ENCODE data around the gene HNF1A. TPM values are rescaled to one million over a fixed set of nuclear protein-coding genes. Genes with fewer than 3 reads are reported as not detected.

The HNF1A gene
- total RNA-seq, 1 experiment from 2014 or later = not detected

GRCh38 chr12:121004253-121004815, 26.0 kb downstream of the HNF1A start:
- Histone ChIP-seq H4K20me1 (ENCODE audit: insufficient read depth, low read depth, low read length) (no peaks in the 10 kb centered on the region), H3K27me3 (ENCODE audit: low read length) (no peaks in the 10 kb centered on the region), H3K27ac (ENCODE audit: low read length) (no peak overlapping the region), H3K9ac (ENCODE audit: low read length) (no peak overlapping the region), H3K4me1 (ENCODE audit: low read length) (no peaks in the 10 kb centered on the region), H2AFZ (ENCODE audit: low read length) (no peak overlapping the region), H3K9me3 (ENCODE audit: low read length) (no peaks in the 10 kb centered on the region), H3K4me2 (ENCODE audit: low read depth, low read length, poor library complexity, severe bottlenecking) (no peak overlapping the region), H3K9me2 (replicated peaks; ENCODE audit: insufficient read depth, low read length) (no peaks in the 10 kb centered on the region), H3K36me3 (ENCODE audit: insufficient read depth, low read length) (peaks cover 22% of the 10 kb centered on the region; the same call in 1 of the 2 replicates), H3K79me2 (ENCODE audit: low read length) (no peaks in the 10 kb centered on the region), H3K4me3 (ENCODE audit: low read length) (no peak overlapping the region)
- DNase-seq = no peak

GRCh38 chr12:121005346-121005815, 27.0 kb downstream of the HNF1A start:
- Histone ChIP-seq H3K36me3 (ENCODE audit: insufficient read depth, low read length) (peaks cover 23% of the 10 kb centered on the region; the same call in 1 of the 2 replicates), H3K9ac (ENCODE audit: low read length) (no peak overlapping the region), H4K20me1 (ENCODE audit: insufficient read depth, low read depth, low read length) (no peaks in the 10 kb centered on the region)

GRCh38 chr12:121008347-121009098, 30.2 kb downstream of the HNF1A start:
- H3K36me3 ChIP-seq (ENCODE audit: insufficient read depth, low read length) = peaks cover 19% of the 10 kb centered on the region; the same call in 1 of the 2 replicates
- no peaks in the 10 kb centered on the region for H3K27me3 ChIP-seq (ENCODE audit: low read length)
- no peak overlapping the region for H3K27ac ChIP-seq (ENCODE audit: low read length)
- H3K4me1 ChIP-seq (ENCODE audit: low read length) = no peaks in the 10 kb centered on the region
- H3K9me2 ChIP-seq (replicated peaks; ENCODE audit: insufficient read depth, low read length) = no peaks in the 10 kb centered on the region
- H3K79me2 ChIP-seq (ENCODE audit: low read length) = peaks cover 12% of the 10 kb centered on the region
- no peaks in the 10 kb centered on the region for H4K20me1 ChIP-seq (ENCODE audit: insufficient read depth, low read depth, low read length)
- no peak overlapping the region for H3K4me2 ChIP-seq (ENCODE audit: low read depth, low read length, poor library complexity, severe bottlenecking)
- no peaks in the 10 kb centered on the region for H3K9me3 ChIP-seq (ENCODE audit: low read length)
- H3K4me3 ChIP-seq (ENCODE audit: low read length) = no peak overlapping the region
- no peak overlapping the region for H3K9ac ChIP-seq (ENCODE audit: low read length)
- DNase-seq = no peak
- H2AFZ ChIP-seq (ENCODE audit: low read length) = no peak overlapping the region

More at GRCh38 chr12:121005346-121005815, 27.0 kb downstream of the HNF1A start:
- H3K9me2 ChIP-seq (replicated peaks; ENCODE audit: insufficient read depth, low read length) = no peaks in the 10 kb centered on the region
- H3K4me1 ChIP-seq (ENCODE audit: low read length) = no peaks in the 10 kb centered on the region
- H3K9me3 ChIP-seq (ENCODE audit: low read length) = no peaks in the 10 kb centered on the region
- no peak overlapping the region for H3K4me2 ChIP-seq (ENCODE audit: low read depth, low read length, poor library complexity, severe bottlenecking)
- no peak overlapping the region for H2AFZ ChIP-seq (ENCODE audit: low read length)
- DNase-seq = peak; percentile 80
- H3K27me3 ChIP-seq (ENCODE audit: low read length) = no peaks in the 10 kb centered on the region
- H3K27ac ChIP-seq (ENCODE audit: low read length) = no peak overlapping the region
- H3K79me2 ChIP-seq (ENCODE audit: low read length) = no peaks in the 10 kb centered on the region
- H3K4me3 ChIP-seq (ENCODE audit: low read length) = no peak overlapping the region

- Histone ChIP-seq H2AFZ (ENCODE audit: low read length) (no peak overlapping the region), H3K9me2 (replicated peaks; ENCODE audit: insufficient read depth, low read length) (no peaks in the 10 kb centered on the region), H3K9me3 (ENCODE audit: low read length) (no peaks in the 10 kb centered on the region), H3K4me1 (ENCODE audit: low read length) (peaks cover 2% of the 10 kb centered on the region), H3K27ac (ENCODE audit: low read length) (no peak overlapping the region), H3K4me2 (ENCODE audit: low read depth, low read length, poor library complexity, severe bottlenecking) (no peak overlapping the region), H3K36me3 (ENCODE audit: insufficient read depth, low read length) (peaks cover 9% of the 10 kb centered on the region; the same call in 1 of the 2 replicates), H4K20me1 (ENCODE audit: insufficient read depth, low read depth, low read length) (no peaks in the 10 kb centered on the region), H3K79me2 (ENCODE audit: low read length) (peaks cover 18% of the 10 kb centered on the region), H3K9ac (ENCODE audit: low read length) (no peak overlapping the region), H3K4me3 (ENCODE audit: low read length) (no peak overlapping the region), H3K27me3 (ENCODE audit: low read length) (no peaks in the 10 kb centered on the region)
- DNase-seq = no peak
Measured at GRCh38 chr12:121009741-121010140, 31.4 kb downstream of the HNF1A start.

GRCh38 chr12:121010860-121011259, 32.5 kb downstream of the HNF1A start:
- Histone ChIP-seq H4K20me1 (ENCODE audit: insufficient read depth, low read depth, low read length) (no peaks in the 10 kb centered on the region), H2AFZ (ENCODE audit: low read length) (no peak overlapping the region), H3K79me2 (ENCODE audit: low read length) (peaks cover 30% of the 10 kb centered on the region), H3K4me2 (ENCODE audit: low read depth, low read length, poor library complexity, severe bottlenecking) (no peak overlapping the region), H3K9me3 (ENCODE audit: low read length) (no peaks in the 10 kb centered on the region), H3K27ac (ENCODE audit: low read length) (no peak overlapping the region), H3K4me3 (ENCODE audit: low read length) (no peak overlapping the region), H3K4me1 (ENCODE audit: low read length) (peaks cover 11% of the 10 kb centered on the region), H3K36me3 (ENCODE audit: insufficient read depth, low read length) (peaks cover 8% of the 10 kb centered on the region; the same call in 1 of the 2 replicates), H3K9me2 (replicated peaks; ENCODE audit: insufficient read depth, low read length) (no peaks in the 10 kb centered on the region), H3K27me3 (ENCODE audit: low read length) (no peaks in the 10 kb centered on the region), H3K9ac (ENCODE audit: low read length) (no peak overlapping the region)
- no peak for DNase-seq

GRCh38 chr12:121011820-121012219, 33.5 kb downstream of the HNF1A start:
- Histone ChIP-seq H2AFZ (ENCODE audit: low read length) (no peak overlapping the region), H3K79me2 (ENCODE audit: low read length) (peaks cover 33% of the 10 kb centered on the region), H3K9ac (ENCODE audit: low read length) (no peak overlapping the region), H3K9me2 (replicated peaks; ENCODE audit: insufficient read depth, low read length) (no peaks in the 10 kb centered on the region), H3K9me3 (ENCODE audit: low read length) (no peaks in the 10 kb centered on the region), H3K27ac (ENCODE audit: low read length) (no peak overlapping the region), H3K4me1 (ENCODE audit: low read length) (peaks cover 11% of the 10 kb centered on the region), H4K20me1 (ENCODE audit: insufficient read depth, low read depth, low read length) (no peaks in the 10 kb centered on the region), H3K27me3 (ENCODE audit: low read length) (no peaks in the 10 kb centered on the region), H3K4me2 (ENCODE audit: low read depth, low read length, poor library complexity, severe bottlenecking) (no peak overlapping the region), H3K36me3 (ENCODE audit: insufficient read depth, low read length) (peaks cover 8% of the 10 kb centered on the region; the same call in 1 of the 2 replicates), H3K4me3 (ENCODE audit: low read length) (no peak overlapping the region)
- no peak for DNase-seq

GRCh38 chr12:121013715-121014114, 35.4 kb downstream of the HNF1A start:
- H3K4me2 ChIP-seq (ENCODE audit: low read depth, low read length, poor library complexity, severe bottlenecking) = no peak overlapping the region
- H3K27me3 ChIP-seq (ENCODE audit: low read length) = no peaks in the 10 kb centered on the region
- H3K79me2 ChIP-seq (ENCODE audit: low read length) = peaks cover 33% of the 10 kb centered on the region
- H3K9me2 ChIP-seq (replicated peaks; ENCODE audit: insufficient read depth, low read length) = no peaks in the 10 kb centered on the region
- no peak for DNase-seq
- no peak overlapping the region for H3K4me3 ChIP-seq (ENCODE audit: low read length)
- H3K4me1 ChIP-seq (ENCODE audit: low read length) = peaks cover 11% of the 10 kb centered on the region
- H3K27ac ChIP-seq (ENCODE audit: low read length) = no peak overlapping the region
- no peak overlapping the region for H3K9ac ChIP-seq (ENCODE audit: low read length)
- no peak overlapping the region for H2AFZ ChIP-seq (ENCODE audit: low read length)
- no peaks in the 10 kb centered on the region for H4K20me1 ChIP-seq (ENCODE audit: insufficient read depth, low read depth, low read length)
- H3K9me3 ChIP-seq (ENCODE audit: low read length) = no peaks in the 10 kb centered on the region
- peaks cover 7% of the 10 kb centered on the region; the same call in 1 of the 2 replicates for H3K36me3 ChIP-seq (ENCODE audit: insufficient read depth, low read length)

Data from Karpas-422 (cell line).